ENCODE measurements around the gene DUOXA1. TPM values are rescaled to one million over a fixed set of nuclear protein-coding genes. Genes with fewer than 3 reads are reported as not detected.
A peak's percentile ranks its signal among the peaks of the same experiment; 100 is the strongest.

The DUOXA1 gene
- polyA plus RNA-seq, 4 donors = 0.18 to 0.89 (median 0.37) TPM

- Histone ChIP-seq H3K4me1 (ENCODE audit: control insufficient read depth in 3 of 3, insufficient read depth in 2 of 3, low read depth in 1 of 3, low read length in 2 of 3) (peaks cover 0 to 5% (median 2%) of the 10 kb centered on the region in 3 donors), H3K27me3 (ENCODE audit: control insufficient read depth in 3 of 3, insufficient read depth in 3 of 3, low read length in 3 of 3) (peaks cover 3 to 63% (median 22%) of the 10 kb centered on the region in 3 donors), H3K4me3 (ENCODE audit: low read depth in 1 of 3, low read length in 3 of 3) (no peak overlapping the region), H3K9me3 (ENCODE audit: control insufficient read depth in 2 of 2, insufficient read depth in 1 of 2, low read depth in 1 of 2, low read length in 1 of 2) (no peaks in the 10 kb centered on the region), H3K36me3 (ENCODE audit: control insufficient read depth in 3 of 3, insufficient read depth in 2 of 3, low read depth in 1 of 3, low read length in 3 of 3) (no peaks in the 10 kb centered on the region), H3K27ac (ENCODE audit: low read depth in 1 of 3, low read length in 2 of 3) (no peak overlapping the region)
- WGBS, 3 donors = 89 to 91% (median 90%) methylated on average over 7 of the region's 7 CpGs
- DNase-seq = no peak
- FAIRE-seq = no peak
These were observed 767 bp upstream of the DUOXA1 start for GRCh38 chr15:45130291-45131000.

- DNase-seq (no peak), FAIRE-seq (no peak)
- WGBS, 3 donors = 5 to 11% (median 10%) methylated on average over 38 to 47 of the region's 47 CpGs
- Histone ChIP-seq H3K36me3 (ENCODE audit: control insufficient read depth in 3 of 3, insufficient read depth in 2 of 3, low read depth in 1 of 3, low read length in 3 of 3) (no peaks in the 10 kb centered on the region), H3K4me3 (ENCODE audit: low read depth in 1 of 3, low read length in 3 of 3) (peak overlapping the region in 1 of 3 donors; percentile 15), H3K27me3 (ENCODE audit: control insufficient read depth in 3 of 3, insufficient read depth in 3 of 3, low read length in 3 of 3) (peaks cover 3 to 63% (median 15%) of the 10 kb centered on the region in 3 donors), H3K9me3 (ENCODE audit: control insufficient read depth in 2 of 2, insufficient read depth in 1 of 2, low read depth in 1 of 2, low read length in 1 of 2) (no peaks in the 10 kb centered on the region), H3K27ac (ENCODE audit: low read depth in 1 of 3, low read length in 2 of 3) (no peak overlapping the region), H3K4me1 (ENCODE audit: control insufficient read depth in 3 of 3, insufficient read depth in 2 of 3, low read depth in 1 of 3, low read length in 2 of 3) (peaks cover 0 to 5% (median 0%) of the 10 kb centered on the region in 3 donors)
These were observed 574 bp downstream of the DUOXA1 start for GRCh38 chr15:45128971-45129639.

GRCh38 chr15:45126535-45127158 is 3.0 kb downstream of the DUOXA1 start:
- Histone ChIP-seq H3K9me3 (ENCODE audit: control insufficient read depth in 2 of 2, insufficient read depth in 1 of 2, low read depth in 1 of 2, low read length in 1 of 2) (no peaks in the 10 kb centered on the region), H3K4me1 (ENCODE audit: control insufficient read depth in 3 of 3, insufficient read depth in 2 of 3, low read depth in 1 of 3, low read length in 2 of 3) (peaks cover 0 to 5% (median 0%) of the 10 kb centered on the region in 3 donors), H3K27ac (ENCODE audit: low read depth in 1 of 3, low read length in 2 of 3) (no peak overlapping the region), H3K4me3 (ENCODE audit: low read depth in 1 of 3, low read length in 3 of 3) (no peak overlapping the region), H3K27me3 (ENCODE audit: control insufficient read depth in 3 of 3, insufficient read depth in 3 of 3, low read length in 3 of 3) (peaks cover 3 to 65% (median 16%) of the 10 kb centered on the region in 3 donors), H3K36me3 (ENCODE audit: control insufficient read depth in 3 of 3, insufficient read depth in 2 of 3, low read depth in 1 of 3, low read length in 3 of 3) (no peaks in the 10 kb centered on the region)
- no peak for FAIRE-seq
- DNase-seq = peak; percentile 39 to 63
- 53 to 67% (median 64%) methylated on average over 2 of the region's 2 CpGs for WGBS, 3 donors

GRCh38 chr15:45123397-45123796 is 6.3 kb downstream of the DUOXA1 start:
- Histone ChIP-seq H3K27ac (ENCODE audit: low read depth in 1 of 3, low read length in 2 of 3) (no peak overlapping the region), H3K4me3 (ENCODE audit: low read depth in 1 of 3, low read length in 3 of 3) (no peak overlapping the region), H3K9me3 (ENCODE audit: control insufficient read depth in 2 of 2, insufficient read depth in 1 of 2, low read depth in 1 of 2, low read length in 1 of 2) (no peaks in the 10 kb centered on the region), H3K36me3 (ENCODE audit: control insufficient read depth in 3 of 3, insufficient read depth in 2 of 3, low read depth in 1 of 3, low read length in 3 of 3) (no peaks in the 10 kb centered on the region), H3K4me1 (ENCODE audit: control insufficient read depth in 3 of 3, insufficient read depth in 2 of 3, low read depth in 1 of 3, low read length in 2 of 3) (no peaks in the 10 kb centered on the region), H3K27me3 (ENCODE audit: control insufficient read depth in 3 of 3, insufficient read depth in 3 of 3, low read length in 3 of 3) (peaks cover 3 to 66% (median 5%) of the 10 kb centered on the region in 3 donors)
- FAIRE-seq = no peak
- no peak for DNase-seq

GRCh38 chr15:45122719-45123118 is 7.0 kb downstream of the DUOXA1 start:
- peaks cover 0 to 63% (median 2%) of the 10 kb centered on the region in 3 donors for H3K27me3 ChIP-seq (ENCODE audit: control insufficient read depth in 3 of 3, insufficient read depth in 3 of 3, low read length in 3 of 3)
- WGBS, 3 donors = 85 to 94% (median 87%) methylated on average over 7 of the region's 7 CpGs
- H3K4me1 ChIP-seq (ENCODE audit: control insufficient read depth in 3 of 3, insufficient read depth in 2 of 3, low read depth in 1 of 3, low read length in 2 of 3) = peaks cover 0 to 2% (median 0%) of the 10 kb centered on the region in 3 donors
- no peaks in the 10 kb centered on the region for H3K36me3 ChIP-seq (ENCODE audit: control insufficient read depth in 3 of 3, insufficient read depth in 2 of 3, low read depth in 1 of 3, low read length in 3 of 3)
- no peaks in the 10 kb centered on the region for H3K9me3 ChIP-seq (ENCODE audit: control insufficient read depth in 2 of 2, insufficient read depth in 1 of 2, low read depth in 1 of 2, low read length in 1 of 2)
- FAIRE-seq = no peak
- no peak overlapping the region for H3K27ac ChIP-seq (ENCODE audit: low read depth in 1 of 3, low read length in 2 of 3)
- DNase-seq = no peak
- H3K4me3 ChIP-seq (ENCODE audit: low read depth in 1 of 3, low read length in 3 of 3) = no peak overlapping the region

- FAIRE-seq (no peak), DNase-seq (no peak)
- no peaks in the 10 kb centered on the region for H3K36me3 ChIP-seq (ENCODE audit: control insufficient read depth in 3 of 3, insufficient read depth in 2 of 3, low read depth in 1 of 3, low read length in 3 of 3)
- 58 to 67% (median 58%) methylated on average over 9 of the region's 9 CpGs for WGBS, 3 donors
- peaks cover 0 to 67% (median 11%) of the 10 kb centered on the region in 3 donors for H3K27me3 ChIP-seq (ENCODE audit: control insufficient read depth in 3 of 3, insufficient read depth in 3 of 3, low read length in 3 of 3)
- no peak overlapping the region for H3K27ac ChIP-seq (ENCODE audit: low read depth in 1 of 3, low read length in 2 of 3)
- H3K4me1 ChIP-seq (ENCODE audit: control insufficient read depth in 3 of 3, insufficient read depth in 2 of 3, low read depth in 1 of 3, low read length in 2 of 3) = peaks cover 0 to 8% (median 0%) of the 10 kb centered on the region in 3 donors
- H3K4me3 ChIP-seq (ENCODE audit: low read depth in 1 of 3, low read length in 3 of 3) = no peak overlapping the region
- no peaks in the 10 kb centered on the region for H3K9me3 ChIP-seq (ENCODE audit: control insufficient read depth in 2 of 2, insufficient read depth in 1 of 2, low read depth in 1 of 2, low read length in 1 of 2)
These were observed 7.8 kb downstream of the DUOXA1 start for GRCh38 chr15:45121706-45122417.

GRCh38 chr15:45121020-45121419 is 8.7 kb downstream of the DUOXA1 start:
- no peaks in the 10 kb centered on the region for H3K36me3 ChIP-seq (ENCODE audit: control insufficient read depth in 3 of 3, insufficient read depth in 2 of 3, low read depth in 1 of 3, low read length in 3 of 3)
- WGBS, 3 donors = 79 to 90% (median 86%) methylated on average over 3 of the region's 3 CpGs
- no peaks in the 10 kb centered on the region for H3K9me3 ChIP-seq (ENCODE audit: control insufficient read depth in 2 of 2, insufficient read depth in 1 of 2, low read depth in 1 of 2, low read length in 1 of 2)
- FAIRE-seq (no peak), DNase-seq (no peak)
- H3K4me1 ChIP-seq (ENCODE audit: control insufficient read depth in 3 of 3, insufficient read depth in 2 of 3, low read depth in 1 of 3, low read length in 2 of 3) = peaks cover 0 to 8% (median 0%) of the 10 kb centered on the region in 3 donors
- H3K4me3 ChIP-seq (ENCODE audit: low read depth in 1 of 3, low read length in 3 of 3) = no peak overlapping the region
- H3K27ac ChIP-seq (ENCODE audit: low read depth in 1 of 3, low read length in 2 of 3) = no peak overlapping the region
- H3K27me3 ChIP-seq (ENCODE audit: control insufficient read depth in 3 of 3, insufficient read depth in 3 of 3, low read length in 3 of 3) = peaks cover 0 to 76% (median 19%) of the 10 kb centered on the region in 3 donors

Data from small intestine (tissue), 7 donors.